Measurements from ENCODE around the gene MTA1.

Gene MTA1

DNA sequence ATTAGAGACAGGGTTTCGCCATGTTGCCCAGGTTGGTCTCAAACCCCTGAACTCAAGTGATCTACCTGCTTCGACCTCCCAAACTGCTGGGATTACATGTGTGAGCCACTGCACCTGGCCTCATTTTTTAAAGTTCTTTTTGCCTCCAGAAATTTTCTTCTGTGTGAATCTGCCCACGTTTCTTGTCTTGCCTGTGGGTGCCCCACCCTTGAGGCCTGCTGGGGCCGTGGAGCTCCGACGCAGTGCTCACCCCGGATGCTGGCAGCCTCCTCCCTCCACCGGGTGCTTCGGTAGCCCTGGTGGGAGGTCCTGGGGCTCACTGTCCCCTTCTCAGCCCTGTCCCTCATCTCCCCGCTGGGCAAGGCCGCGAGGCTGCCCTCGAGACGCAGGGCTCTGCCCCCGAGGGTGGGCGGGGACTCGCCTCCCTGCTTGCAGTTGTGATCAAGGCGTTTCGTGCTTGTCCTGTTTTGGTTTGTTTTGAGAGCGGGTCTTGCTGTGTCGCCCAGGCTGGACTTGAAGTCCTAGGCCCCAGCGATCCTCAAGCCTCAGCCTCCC is 35.5 kb downstream of the MTA1 start:
- H3K36me3 ChIP-seq (ENCODE audit: insufficient read depth, low read length), result peaks cover 60% of the 10 kb centered on the region

DNA sequence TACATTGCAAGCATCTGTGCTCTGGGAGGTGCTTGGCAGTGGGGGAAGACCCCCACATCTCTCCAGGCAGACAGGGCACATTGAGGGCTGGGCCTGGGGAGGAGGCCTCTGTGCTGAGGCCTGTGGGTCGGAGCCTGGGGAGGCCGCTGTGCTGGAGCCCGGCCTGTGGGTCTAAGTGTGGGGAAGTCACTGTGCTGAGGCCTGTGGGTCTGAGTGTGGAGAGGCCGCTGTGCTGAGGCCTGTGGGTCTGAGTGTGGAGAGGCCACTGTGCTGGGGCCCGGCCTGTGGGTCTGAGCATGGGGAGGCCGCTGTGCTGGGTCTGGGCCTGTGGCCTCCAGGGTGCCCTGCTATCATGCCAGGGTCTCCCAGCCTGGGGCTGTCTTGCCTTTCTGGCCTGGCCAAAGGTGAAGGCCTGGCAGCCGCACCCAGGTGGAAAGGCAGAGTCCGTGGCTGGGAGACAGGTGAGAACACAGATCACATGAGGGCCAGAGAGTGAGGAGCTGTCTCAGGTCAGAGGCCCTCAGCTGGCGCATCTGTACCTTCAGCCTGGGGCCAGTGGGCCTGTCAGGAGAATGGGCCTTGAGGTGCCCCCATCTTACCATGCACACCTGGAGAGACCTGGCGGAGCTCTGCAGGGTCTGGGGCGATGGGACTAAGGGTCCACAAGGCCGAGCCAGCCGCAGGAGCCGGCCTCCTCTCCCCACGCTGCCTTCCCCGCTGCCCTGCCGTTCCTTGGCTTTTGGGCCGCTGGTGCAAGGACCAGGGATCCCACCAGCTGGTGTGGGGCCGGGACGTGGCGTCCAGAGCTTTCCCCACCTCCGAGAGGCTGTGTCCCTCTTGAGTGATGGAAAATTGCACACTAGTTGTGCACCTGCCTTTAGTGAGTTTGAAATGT is 36.4 kb downstream of the MTA1 start:
- Histone ChIP-seq H3K4me1 (ENCODE audit: control insufficient read depth, insufficient read depth, low read length) (no peaks in the 10 kb centered on the region), H3K36me3 (ENCODE audit: insufficient read depth, low read length) (peaks cover 60% of the 10 kb centered on the region), H3K9me3 (replicated peaks; ENCODE audit: low read length) (no peaks in the 10 kb centered on the region), H3K4me2 (ENCODE audit: low read length) (no peak overlapping the region), H3K4me3 (ENCODE audit: low read length) (no peak overlapping the region), H3K27me3 (ENCODE audit: control insufficient read depth, insufficient read depth, low read length) (no peaks in the 10 kb centered on the region), H3K9ac (ENCODE audit: low read depth, low read length) (no peak overlapping the region)

More for the DNA sequence above, 35.5 kb downstream of the MTA1 start:
- Histone ChIP-seq H3K27me3 (ENCODE audit: control insufficient read depth, insufficient read depth, low read length) (no peaks in the 10 kb centered on the region), H3K4me2 (ENCODE audit: low read length) (no peak overlapping the region), H3K4me3 (ENCODE audit: low read length) (no peak overlapping the region), H3K9me3 (replicated peaks; ENCODE audit: low read length) (no peaks in the 10 kb centered on the region), H3K9ac (ENCODE audit: low read depth, low read length) (no peak overlapping the region), H3K4me1 (ENCODE audit: control insufficient read depth, insufficient read depth, low read length) (no peaks in the 10 kb centered on the region)

DNA sequence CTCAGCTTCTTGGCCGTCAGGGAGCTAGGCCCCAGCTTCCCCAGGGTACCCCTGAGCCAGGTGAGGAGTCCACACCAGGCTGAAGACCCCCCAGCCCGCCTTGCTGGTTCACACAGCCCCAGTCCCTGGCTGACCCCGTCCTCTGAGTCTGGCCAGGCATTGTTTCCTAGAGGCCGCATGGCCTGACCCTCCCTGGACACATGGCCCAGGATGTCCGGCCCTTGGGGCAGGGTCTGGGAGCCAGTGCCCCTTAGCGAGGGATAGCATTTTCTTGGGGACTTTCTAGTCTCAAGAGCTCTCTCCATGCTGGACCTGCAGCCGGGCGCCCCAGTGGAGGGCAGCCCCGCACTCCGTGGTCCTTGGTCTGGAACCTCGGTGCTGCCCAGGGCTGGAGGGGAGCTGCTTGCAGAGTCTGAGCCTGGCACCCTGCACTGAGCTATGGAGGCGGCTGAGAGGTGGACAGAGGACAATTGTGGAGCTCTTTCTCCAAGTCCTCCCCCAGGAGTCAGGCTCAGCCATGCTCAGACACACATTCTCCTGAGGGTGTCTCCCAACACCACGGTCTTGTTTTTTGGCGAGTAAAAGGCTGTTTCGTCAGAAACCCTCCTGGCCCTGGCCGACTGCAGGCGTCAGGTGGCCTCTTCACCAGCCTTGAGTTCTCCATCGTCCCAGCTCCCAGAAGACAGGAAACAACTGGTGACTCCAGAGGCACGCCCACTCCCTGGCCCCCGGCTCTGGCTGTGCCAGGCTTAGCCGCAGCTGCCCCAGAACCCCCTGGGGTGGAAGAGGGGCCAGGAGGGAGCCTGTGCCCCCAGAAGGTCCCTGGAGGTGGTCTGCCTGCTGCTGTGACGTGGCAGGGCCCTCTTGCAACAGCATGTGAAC is 37.4 kb downstream of the MTA1 start:
- Histone ChIP-seq H3K36me3 (ENCODE audit: insufficient read depth, low read length) (peaks cover 62% of the 10 kb centered on the region), H3K9ac (ENCODE audit: low read depth, low read length) (no peak overlapping the region), H3K4me3 (ENCODE audit: low read length) (no peak overlapping the region)

DNA sequence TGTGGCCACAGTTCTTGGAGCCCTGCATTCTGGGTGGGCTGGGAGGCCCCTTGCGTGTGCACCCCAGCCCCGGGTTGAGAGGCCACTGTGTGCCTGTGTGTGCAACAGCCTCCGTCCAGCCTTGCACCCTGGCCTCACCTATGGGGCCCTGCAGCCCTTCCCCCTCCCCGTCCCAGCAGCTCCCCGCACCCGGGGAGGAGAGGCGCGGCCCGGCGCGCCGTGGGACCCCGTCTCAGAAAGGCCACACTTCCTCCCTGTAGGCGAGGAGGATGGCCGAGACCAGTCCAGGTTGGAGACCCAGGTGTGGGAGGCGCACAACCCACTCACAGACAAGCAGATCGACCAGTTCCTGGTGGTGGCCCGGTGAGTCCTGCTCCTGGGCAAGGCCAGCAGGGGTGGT is 38.4 kb downstream of the MTA1 start:
- Histone ChIP-seq H3K36me3 (ENCODE audit: insufficient read depth, low read length) (peaks cover 53% of the 10 kb centered on the region), H3K9ac (ENCODE audit: low read depth, low read length) (no peak overlapping the region), H3K4me3 (ENCODE audit: low read length) (no peak overlapping the region)

More for the DNA sequence above, 37.4 kb downstream of the MTA1 start:
- Histone ChIP-seq H3K27me3 (ENCODE audit: control insufficient read depth, insufficient read depth, low read length) (no peaks in the 10 kb centered on the region), H3K9me3 (replicated peaks; ENCODE audit: low read length) (no peaks in the 10 kb centered on the region), H3K4me1 (ENCODE audit: control insufficient read depth, insufficient read depth, low read length) (no peaks in the 10 kb centered on the region), H3K4me2 (ENCODE audit: low read length) (no peak overlapping the region)

DNA sequence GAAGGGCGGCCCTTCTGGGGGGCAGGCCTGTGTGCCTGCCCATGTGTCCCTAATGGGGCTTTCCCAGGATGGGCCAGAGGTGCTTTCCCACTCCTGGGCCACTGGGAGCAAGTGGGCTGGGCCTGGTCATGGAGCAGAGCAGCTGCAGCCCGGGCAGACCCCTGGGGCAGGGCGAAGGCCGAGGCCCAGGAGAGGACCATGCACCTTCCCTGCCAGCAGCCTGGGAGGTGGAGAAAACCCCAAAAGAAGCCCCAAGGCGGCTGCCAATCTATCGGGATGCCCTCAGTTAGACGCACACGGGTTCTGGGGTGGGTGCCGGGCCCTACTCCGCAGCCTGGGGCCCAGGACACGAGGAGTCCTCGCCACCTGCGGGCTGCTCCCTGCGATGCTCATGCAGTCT is 38.9 kb downstream of the MTA1 start:
- no peaks in the 10 kb centered on the region for H3K27me3 ChIP-seq (ENCODE audit: control insufficient read depth, insufficient read depth, low read length)
- H3K4me2 ChIP-seq (ENCODE audit: low read length), result no peak overlapping the region
- no peaks in the 10 kb centered on the region for H3K4me1 ChIP-seq (ENCODE audit: control insufficient read depth, insufficient read depth, low read length)
- H3K4me3 ChIP-seq (ENCODE audit: low read length), result no peak overlapping the region
- no peaks in the 10 kb centered on the region for H3K9me3 ChIP-seq (replicated peaks; ENCODE audit: low read length)
- H3K36me3 ChIP-seq (ENCODE audit: insufficient read depth, low read length), result peaks cover 56% of the 10 kb centered on the region
- H3K9ac ChIP-seq (ENCODE audit: low read depth, low read length), result no peak overlapping the region

More for the DNA sequence above, 38.4 kb downstream of the MTA1 start:
- Histone ChIP-seq H3K4me1 (ENCODE audit: control insufficient read depth, insufficient read depth, low read length) (no peaks in the 10 kb centered on the region), H3K27me3 (ENCODE audit: control insufficient read depth, insufficient read depth, low read length) (no peaks in the 10 kb centered on the region), H3K4me2 (ENCODE audit: low read length) (no peak overlapping the region), H3K9me3 (replicated peaks; ENCODE audit: low read length) (no peaks in the 10 kb centered on the region)

DNA sequence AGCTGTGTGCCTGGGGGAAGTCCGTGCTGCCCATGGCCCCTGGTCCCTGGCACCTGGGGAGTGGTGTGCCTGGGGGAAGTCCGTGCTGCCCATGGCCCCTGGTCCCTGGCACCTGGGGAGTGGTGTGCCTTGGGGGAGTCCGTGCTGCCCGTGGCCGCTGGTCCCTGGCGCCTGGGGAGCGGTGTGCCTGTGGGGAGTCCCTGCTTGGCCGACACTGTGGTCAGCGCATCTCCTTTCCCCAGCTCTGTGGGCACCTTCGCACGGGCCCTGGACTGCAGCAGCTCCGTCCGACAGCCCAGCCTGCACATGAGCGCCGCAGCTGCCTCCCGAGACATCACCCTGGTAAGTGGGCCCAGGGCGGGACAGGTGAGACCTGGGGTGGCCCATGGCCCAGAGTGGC is 40.5 kb downstream of the MTA1 start:
- H3K9ac ChIP-seq (ENCODE audit: low read depth, low read length), result no peak overlapping the region
- H3K4me3 ChIP-seq (ENCODE audit: low read length), result no peak overlapping the region
- H3K4me1 ChIP-seq (ENCODE audit: control insufficient read depth, insufficient read depth, low read length), result peaks cover 4% of the 10 kb centered on the region
- H3K4me2 ChIP-seq (ENCODE audit: low read length), result no peak overlapping the region
- peaks cover 62% of the 10 kb centered on the region for H3K36me3 ChIP-seq (ENCODE audit: insufficient read depth, low read length)
- no peaks in the 10 kb centered on the region for H3K9me3 ChIP-seq (replicated peaks; ENCODE audit: low read length)
- H3K27me3 ChIP-seq (ENCODE audit: control insufficient read depth, insufficient read depth, low read length), result no peaks in the 10 kb centered on the region

DNA sequence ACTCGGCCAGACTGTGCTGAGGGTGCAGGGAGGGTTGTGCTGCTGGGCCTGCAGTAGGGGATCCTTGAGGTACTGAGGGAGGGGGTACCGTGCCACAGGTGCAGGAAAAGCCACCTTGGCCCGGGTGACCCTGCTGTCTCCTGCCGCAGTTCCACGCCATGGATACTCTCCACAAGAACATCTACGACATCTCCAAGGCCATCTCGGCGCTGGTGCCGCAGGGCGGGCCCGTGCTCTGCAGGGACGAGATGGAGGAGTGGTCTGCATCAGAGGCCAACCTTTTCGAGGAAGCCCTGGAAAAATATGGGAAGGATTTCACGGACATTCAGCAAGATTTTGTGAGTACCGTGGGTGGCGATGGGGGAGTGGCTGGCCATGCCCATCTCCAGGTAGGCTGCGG is 41.0 kb downstream of the MTA1 start:
- H3K9me3 ChIP-seq (replicated peaks; ENCODE audit: low read length), result no peaks in the 10 kb centered on the region
- peaks cover 9% of the 10 kb centered on the region for H3K4me1 ChIP-seq (ENCODE audit: control insufficient read depth, insufficient read depth, low read length)
- H3K4me2 ChIP-seq (ENCODE audit: low read length), result no peak overlapping the region
- H3K4me3 ChIP-seq (ENCODE audit: low read length), result no peak overlapping the region
- peaks cover 65% of the 10 kb centered on the region for H3K36me3 ChIP-seq (ENCODE audit: insufficient read depth, low read length)
- no peak overlapping the region for H3K9ac ChIP-seq (ENCODE audit: low read depth, low read length)
- H3K27me3 ChIP-seq (ENCODE audit: control insufficient read depth, insufficient read depth, low read length), result no peaks in the 10 kb centered on the region

DNA sequence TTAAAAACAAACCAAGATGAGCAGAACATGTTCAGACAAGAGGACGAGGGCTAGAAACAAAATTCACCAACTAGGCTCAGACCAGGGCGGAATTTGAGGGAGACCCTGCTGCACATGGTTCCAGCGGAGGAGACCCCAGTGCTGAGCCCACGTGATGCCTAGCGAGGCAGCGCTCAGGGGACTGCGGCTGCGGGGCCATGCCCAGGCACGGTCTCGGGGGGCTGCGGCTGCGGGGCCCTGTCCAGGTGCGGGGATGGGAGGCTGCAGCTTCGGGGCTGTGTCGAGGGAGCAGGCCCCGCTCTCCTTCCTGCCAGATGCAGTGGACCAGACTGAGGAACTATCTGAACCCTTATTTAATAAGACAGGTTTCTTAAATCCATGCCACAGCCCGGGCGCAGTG is 42.3 kb downstream of the MTA1 start:
- Histone ChIP-seq H3K4me2 (ENCODE audit: low read length) (no peak overlapping the region), H3K36me3 (ENCODE audit: insufficient read depth, low read length) (peaks cover 56% of the 10 kb centered on the region), H3K9ac (ENCODE audit: low read depth, low read length) (no peak overlapping the region), H3K9me3 (replicated peaks; ENCODE audit: low read length) (no peaks in the 10 kb centered on the region), H3K4me1 (ENCODE audit: control insufficient read depth, insufficient read depth, low read length) (peaks cover 14% of the 10 kb centered on the region), H3K27me3 (ENCODE audit: control insufficient read depth, insufficient read depth, low read length) (no peaks in the 10 kb centered on the region), H3K4me3 (ENCODE audit: low read length) (no peak overlapping the region)

DNA sequence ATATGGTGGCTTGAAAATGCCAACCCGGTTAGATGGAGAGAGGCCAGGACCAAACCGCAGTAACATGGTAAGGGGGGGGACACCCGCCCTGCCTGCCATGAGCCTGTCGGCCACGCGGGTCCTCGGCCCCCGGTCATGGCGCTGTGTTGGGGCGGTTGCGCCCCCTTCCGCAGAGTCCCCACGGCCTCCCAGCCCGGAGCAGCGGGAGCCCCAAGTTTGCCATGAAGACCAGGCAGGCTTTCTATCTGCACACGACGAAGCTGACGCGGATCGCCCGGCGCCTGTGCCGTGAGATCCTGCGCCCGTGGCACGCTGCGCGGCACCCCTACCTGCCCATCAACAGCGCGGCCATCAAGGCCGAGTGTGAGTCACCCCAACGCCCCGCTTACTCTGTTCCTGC is 44.9 kb downstream of the MTA1 start:
- Histone ChIP-seq H3K9ac (ENCODE audit: low read depth, low read length) (no peak overlapping the region), H3K9me3 (replicated peaks; ENCODE audit: low read length) (no peaks in the 10 kb centered on the region), H3K4me3 (ENCODE audit: low read length) (no peak overlapping the region), H3K4me2 (ENCODE audit: low read length) (no peak overlapping the region), H3K27me3 (ENCODE audit: control insufficient read depth, insufficient read depth, low read length) (no peaks in the 10 kb centered on the region), H3K4me1 (ENCODE audit: control insufficient read depth, insufficient read depth, low read length) (peaks cover 20% of the 10 kb centered on the region), H3K36me3 (ENCODE audit: insufficient read depth, low read length) (peaks cover 63% of the 10 kb centered on the region)

DNA sequence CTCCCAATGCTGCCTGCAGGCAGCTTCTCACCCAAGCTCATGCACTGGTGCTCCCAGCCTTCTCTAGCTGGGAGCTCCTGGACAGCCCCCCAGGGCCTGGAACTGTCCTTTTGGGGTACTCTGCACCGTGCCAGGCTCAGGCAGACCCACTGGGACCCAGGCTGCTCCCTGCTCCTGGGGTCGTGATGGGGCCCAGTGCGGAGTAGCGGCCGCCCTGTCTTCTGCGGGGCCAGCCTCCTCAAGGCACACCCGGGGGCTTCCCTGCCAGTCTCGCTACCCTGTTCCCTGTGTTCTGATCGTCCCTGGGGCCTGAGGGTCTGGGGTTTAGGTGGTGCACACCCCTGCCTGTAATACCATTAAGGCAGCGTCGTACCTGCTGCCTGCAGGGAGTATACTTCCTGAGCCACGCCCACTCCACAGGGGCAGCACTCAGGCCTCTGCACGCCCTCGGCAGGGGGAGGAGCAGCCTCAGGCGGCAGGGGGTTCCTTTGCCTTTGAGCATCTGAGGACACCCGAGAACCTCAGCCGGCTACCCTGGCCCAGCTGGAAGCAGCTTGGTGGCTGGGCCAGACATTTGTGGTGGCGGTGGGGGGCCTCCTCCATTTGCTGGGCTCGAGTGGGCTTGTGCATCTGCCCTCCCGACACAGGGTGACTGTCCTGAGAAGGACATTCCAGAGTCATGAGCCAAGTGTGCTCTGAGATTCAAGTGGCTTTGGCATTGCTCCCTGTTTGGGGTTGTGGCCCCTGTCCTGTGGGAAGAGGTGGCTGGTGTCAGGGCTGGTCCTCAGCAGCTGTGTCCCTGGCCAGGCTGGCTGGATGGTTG is 45.8 kb downstream of the MTA1 start:
- Histone ChIP-seq H3K4me1 (ENCODE audit: control insufficient read depth, insufficient read depth, low read length) (peaks cover 20% of the 10 kb centered on the region), H3K4me3 (ENCODE audit: low read length) (no peak overlapping the region), H3K9ac (ENCODE audit: low read depth, low read length) (no peak overlapping the region), H3K4me2 (ENCODE audit: low read length) (no peak overlapping the region), H3K27me3 (ENCODE audit: control insufficient read depth, insufficient read depth, low read length) (no peaks in the 10 kb centered on the region), H3K9me3 (replicated peaks; ENCODE audit: low read length) (no peaks in the 10 kb centered on the region), H3K36me3 (ENCODE audit: insufficient read depth, low read length) (peaks cover 60% of the 10 kb centered on the region)

Data from skeletal muscle satellite cell (primary cell).